Sciatic nerve (tissue), 2 donors: Measurements from ENCODE around the gene TTLL8. TPM values are rescaled to one million over a fixed set of nuclear protein-coding genes. Genes with fewer than 3 reads are reported as not detected.
"Not testable (repeated sequence)": the region's sequence is repeated elsewhere in the genome, so short reads cannot be mapped to it uniquely, and the experiment has no call there.

Experiments used
- ATAC-seq: fragments of 200-7000 bp; cut with Tn5 transposase; one replicate; pipeline ENCODE4 v1.9.1; 2020; ENCODE audit warnings: mild to moderate bottlenecking, moderate library complexity
- DNase-seq: peaks from one replicate; pipeline ENCODE4 v3.0.0-alpha.2; 2020; ENCODE audit warnings: low spot score
- intact Hi-C: fragments of 100-400 bp; cut with DNase I; formaldehyde crosslinking; loops from one replicate; pipeline ENCODE4 v1.14.2; 2022
- total RNA-seq: library from RNA; stranded (reverse); fragmentation: NEBNext Ultra II Directional; extraction: Animal tissue kit (Norgen Biotek cat#: 25700); gene quantifications from one replicate; pipeline ENCODE4 v1.2.1, GENCODE V29; 2021
- donor health status: DM: no; HTN: no; CAD: no.
- donor health status: DM: no; HTN: no; CAD: no.

The TTLL8 gene
- total RNA-seq, 1 donor from 2014 or later: not detected

- peak; percentile 50 for DNase-seq
Measured at GRCh38 chr22:49997932-49998717, 60.0 kb downstream of the TTLL8 start.

GRCh38 chr22:49997251-49997599, 60.9 kb downstream of the TTLL8 start:
- peak; percentile 59 for DNase-seq
- intact Hi-C loops: no loop called here
- ATAC-seq: no peak

More at GRCh38 chr22:49997932-49998717, 60.0 kb downstream of the TTLL8 start:
- no peak for ATAC-seq
- intact Hi-C loops: no loop called here

GRCh38 chr22:49996518-49997250, 61.4 kb downstream of the TTLL8 start:
- DNase-seq: peak; percentile 59

GRCh38 chr22:49996119-49996517, 62.0 kb downstream of the TTLL8 start:
- intact Hi-C loops: no loop called here
- no peak for ATAC-seq
- DNase-seq: peak; percentile 45

More at GRCh38 chr22:49996518-49997250, 61.4 kb downstream of the TTLL8 start:
- intact Hi-C loops: no loop called here
- no peak for ATAC-seq

GRCh38 chr22:49995361-49996118, 62.6 kb downstream of the TTLL8 start:
- intact Hi-C loops: no loop called here
- ATAC-seq (no peak), DNase-seq (peak; percentile 47)

- ATAC-seq (no peak), DNase-seq (no peak)
- intact Hi-C loops: no loop called here
Measured at GRCh38 chr22:49995041-49995360, 63.1 kb downstream of the TTLL8 start.

- DNase-seq: peak; percentile 50
- intact Hi-C loops: no loop called here
Measured at GRCh38 chr22:49994361-49995040, 63.6 kb downstream of the TTLL8 start.

GRCh38 chr22:49993649-49994360, 64.3 kb downstream of the TTLL8 start:
- DNase-seq (peak; percentile 47), ATAC-seq (peak; percentile 12)
- intact Hi-C loops: no loop called here

More at GRCh38 chr22:49994361-49995040, 63.6 kb downstream of the TTLL8 start:
- no peak for ATAC-seq

- DNase-seq (peak; percentile 74), ATAC-seq (peak; percentile 54)
- intact Hi-C loops: no loop called here
Measured at GRCh38 chr22:49992921-49993648, 65.0 kb downstream of the TTLL8 start.

- peak; percentile 39 for DNase-seq
- ATAC-seq: no peak
- intact Hi-C loops: no loop called here
Measured at GRCh38 chr22:49991907-49992533, 66.1 kb downstream of the TTLL8 start.

- intact Hi-C loops: no loop called here
- ATAC-seq: no peak
- DNase-seq: no peak
Measured at GRCh38 chr22:49991167-49991566, 66.9 kb downstream of the TTLL8 start.

GRCh38 chr22:49989826-49990225, 68.3 kb downstream of the TTLL8 start:
- DNase-seq: peak; percentile 41
- ATAC-seq, intact Hi-C loops: not testable (repeated sequence)

GRCh38 chr22:49986325-49986724, 71.8 kb downstream of the TTLL8 start:
- ATAC-seq: no peak
- intact Hi-C loops: no loop called here

GRCh38 chr22:49983148-49984042, 74.7 kb downstream of the TTLL8 start:
- no peak for ATAC-seq
- intact Hi-C loops: no loop called here

More at GRCh38 chr22:49986325-49986724, 71.8 kb downstream of the TTLL8 start:
- DNase-seq: no peak

GRCh38 chr22:49981799-49982198, 76.3 kb downstream of the TTLL8 start:
- DNase-seq, intact Hi-C loops, ATAC-seq: not testable (repeated sequence)

More at GRCh38 chr22:49983148-49984042, 74.7 kb downstream of the TTLL8 start:
- DNase-seq: peak; percentile 56

- intact Hi-C loops: loop anchor here (10.0 kb wide), 1 partner anchor 55 kb away; no protein-coding TSS in a partner anchor
- ATAC-seq (no peak), DNase-seq (peak; percentile 51)
Measured at GRCh38 chr22:49979587-49980264, 78.4 kb downstream of the TTLL8 start.
